Kidney capillary endothelial cell (primary cell): Measurements from ENCODE around the gene MFSD2B.
"Not testable (repeated sequence)": the region's sequence is repeated elsewhere in the genome, so short reads cannot be mapped to it uniquely, and the experiment has no call there.

Source experiments
- DNase-seq: peaks from one replicate; pipeline ENCODE4 v3.0.0-alpha.2; 2018; ENCODE audit warnings: low spot score

Gene MFSD2B

GRCh38 chr2:24009680-24010476 lies at the start of gene MFSD2B:
TSS of gene MFSD2B (plus strand) at chr2:24010085. CDS start at chr2:24010097, 12 bp downstream.
- no peak for DNase-seq

GRCh38 chr2:23967846-23968245 lies 42.0 kb upstream of the MFSD2B start:
- no peak for DNase-seq

GRCh38 chr2:23976883-23977282 lies 33.0 kb upstream of the MFSD2B start:
- no peak for DNase-seq

GRCh38 chr2:23988371-23988770 lies 21.5 kb upstream of the MFSD2B start:
- DNase-seq = no peak

GRCh38 chr2:23992931-23993330 lies 17.0 kb upstream of the MFSD2B start:
- no peak for DNase-seq

- no peak for DNase-seq
Observed at GRCh38 chr2:23993736-23994269, 16.1 kb upstream of the MFSD2B start.

GRCh38 chr2:23994567-23994966 lies 15.3 kb upstream of the MFSD2B start:
- no peak for DNase-seq

GRCh38 chr2:24007693-24008092 lies 2.2 kb upstream of the MFSD2B start:
- no peak for DNase-seq

GRCh38 chr2:24008672-24009366 lies 1.1 kb upstream of the MFSD2B start:
- no peak for DNase-seq

- DNase-seq = no peak
Observed at GRCh38 chr2:24009367-24009679, 562 bp upstream of the MFSD2B start.

GRCh38 chr2:24010477-24011249 lies 778 bp downstream of the MFSD2B start:
- no peak for DNase-seq

- no peak for DNase-seq
Observed at GRCh38 chr2:24011250-24012104, 1.6 kb downstream of the MFSD2B start.

GRCh38 chr2:24012521-24013188 lies 2.8 kb downstream of the MFSD2B start:
- no peak for DNase-seq

GRCh38 chr2:24014902-24015301 lies 5.0 kb downstream of the MFSD2B start:
- DNase-seq = not testable (repeated sequence)

- DNase-seq = peak; percentile 70
Observed at GRCh38 chr2:24015562-24016375, 5.9 kb downstream of the MFSD2B start.

GRCh38 chr2:24016376-24016761 lies 6.5 kb downstream of the MFSD2B start:
- no peak for DNase-seq

GRCh38 chr2:24016853-24017703 lies 7.2 kb downstream of the MFSD2B start:
- no peak for DNase-seq

- DNase-seq = no peak
Observed at GRCh38 chr2:24017711-24018110, 7.8 kb downstream of the MFSD2B start.

- DNase-seq = no peak
Observed at GRCh38 chr2:24018241-24018640, 8.4 kb downstream of the MFSD2B start.
